HG03135 (cell line): ENCODE measurements around the gene CELSR3.

Source experiments
- ATAC-seq: cut with Tn5 transposase; IDR thresholded peaks from one replicate; pipeline ENCODE4 v1.9.1; 2021; ENCODE audit warnings: mild to moderate bottlenecking, moderate library complexity; ENCODE audit not compliant: unreplicated experiment

Gene CELSR3

GRCh38 chr3:48663489-48664312 lies 1.0 kb upstream of the CELSR3 start:
- peak; percentile 81 for ATAC-seq

DNA sequence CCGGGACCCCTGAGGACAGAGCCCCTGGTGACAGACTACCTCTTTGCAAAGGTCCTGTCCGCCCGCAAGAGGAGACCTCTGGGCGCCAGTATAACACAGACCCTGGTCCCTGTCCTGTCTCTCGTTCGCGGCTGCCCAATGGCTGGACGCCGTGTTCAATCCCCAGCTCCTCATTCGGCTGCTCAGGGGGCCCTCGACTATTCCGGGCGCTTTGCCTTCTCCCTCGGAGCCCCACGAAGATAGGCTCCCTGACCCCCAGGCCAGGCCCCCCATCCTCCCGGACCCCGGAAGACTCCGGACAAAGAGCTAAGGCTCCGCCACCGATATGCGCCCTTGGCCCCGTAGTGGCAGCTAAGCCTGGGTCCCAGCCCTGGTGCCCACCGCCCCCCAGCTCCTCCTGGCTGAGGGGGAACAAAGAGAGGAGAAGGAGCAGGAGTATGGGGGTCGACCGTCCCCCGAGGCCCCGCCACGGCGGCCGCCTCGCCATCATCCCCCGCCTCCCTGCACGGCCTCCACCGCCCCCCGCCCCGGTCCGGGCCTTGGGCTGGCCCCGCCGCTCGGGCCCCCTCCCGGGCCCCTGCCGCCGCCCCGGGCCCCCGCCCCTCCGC lies 437 bp downstream of the CELSR3 start:
- no peak for ATAC-seq

GRCh38 chr3:48661501-48662144 lies 1.1 kb downstream of the CELSR3 start:
- ATAC-seq: no peak

- no peak for ATAC-seq
Measured at GRCh38 chr3:48660800-48661400, 1.8 kb downstream of the CELSR3 start.

DNA sequence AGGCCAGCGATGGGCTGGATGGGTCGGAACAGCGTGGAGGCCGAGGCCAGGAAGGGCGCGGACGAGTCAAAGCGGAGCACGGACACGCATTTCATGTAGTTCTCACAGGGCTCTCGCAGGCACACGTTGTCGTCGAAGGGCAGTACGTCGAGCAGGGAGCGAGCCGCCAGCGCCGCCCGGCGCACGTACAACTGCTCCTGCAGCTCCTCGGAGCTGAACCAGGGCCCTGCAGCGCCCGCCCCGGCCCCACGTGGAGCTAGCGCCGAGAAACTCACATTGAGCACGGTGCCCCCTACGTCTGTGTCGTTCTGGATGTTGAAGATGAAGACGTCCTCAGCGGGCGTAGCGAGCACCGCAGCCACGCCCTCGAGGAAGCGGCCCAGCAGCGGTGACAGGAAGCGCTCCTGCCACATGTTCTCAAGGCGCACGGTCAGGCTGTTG lies 5.8 kb downstream of the CELSR3 start:
- ATAC-seq: no peak

- peak; percentile 60 for ATAC-seq
Measured at GRCh38 chr3:48656061-48656840, 6.4 kb downstream of the CELSR3 start.

DNA sequence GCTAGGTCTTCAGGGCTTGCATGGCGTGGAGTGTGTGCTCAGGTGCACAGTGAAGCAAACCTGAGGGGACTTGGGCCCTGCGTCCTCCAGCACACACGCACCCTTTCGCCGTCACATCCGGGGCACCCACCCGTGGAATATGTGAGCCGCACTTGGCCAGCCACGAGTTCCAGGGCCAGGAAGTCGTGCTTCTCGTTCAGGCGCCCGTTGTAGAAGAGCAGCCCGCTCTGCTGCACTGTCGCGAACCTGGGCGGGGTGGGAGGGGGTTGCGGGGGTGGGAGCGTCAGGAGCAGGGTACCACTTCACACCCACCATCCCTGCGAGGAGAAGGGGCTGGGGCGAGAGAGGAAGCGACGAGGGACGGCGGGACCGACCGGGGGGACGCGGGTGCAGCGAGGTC lies 7.1 kb downstream of the CELSR3 start:
- ATAC-seq: peak; percentile 12

DNA sequence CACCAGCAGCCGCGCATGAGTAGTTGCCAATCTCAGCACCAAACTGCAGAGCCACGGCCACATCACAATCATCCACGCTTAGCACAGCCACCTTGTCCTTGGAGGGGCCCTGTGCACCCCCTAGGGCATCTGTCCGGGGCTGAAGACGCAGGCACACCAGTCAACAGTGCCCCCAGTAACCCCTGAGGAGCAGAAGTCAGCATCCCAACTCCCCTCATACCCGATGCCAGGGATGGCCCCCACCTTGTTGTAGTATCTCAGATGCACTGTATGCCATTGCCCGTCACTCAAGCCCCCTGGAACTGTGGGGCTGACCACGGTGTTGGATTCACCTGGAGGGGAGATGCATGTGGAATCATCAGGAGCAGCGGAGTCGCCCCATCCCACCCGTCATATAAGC lies 7.6 kb downstream of the CELSR3 start:
- no peak for ATAC-seq

DNA sequence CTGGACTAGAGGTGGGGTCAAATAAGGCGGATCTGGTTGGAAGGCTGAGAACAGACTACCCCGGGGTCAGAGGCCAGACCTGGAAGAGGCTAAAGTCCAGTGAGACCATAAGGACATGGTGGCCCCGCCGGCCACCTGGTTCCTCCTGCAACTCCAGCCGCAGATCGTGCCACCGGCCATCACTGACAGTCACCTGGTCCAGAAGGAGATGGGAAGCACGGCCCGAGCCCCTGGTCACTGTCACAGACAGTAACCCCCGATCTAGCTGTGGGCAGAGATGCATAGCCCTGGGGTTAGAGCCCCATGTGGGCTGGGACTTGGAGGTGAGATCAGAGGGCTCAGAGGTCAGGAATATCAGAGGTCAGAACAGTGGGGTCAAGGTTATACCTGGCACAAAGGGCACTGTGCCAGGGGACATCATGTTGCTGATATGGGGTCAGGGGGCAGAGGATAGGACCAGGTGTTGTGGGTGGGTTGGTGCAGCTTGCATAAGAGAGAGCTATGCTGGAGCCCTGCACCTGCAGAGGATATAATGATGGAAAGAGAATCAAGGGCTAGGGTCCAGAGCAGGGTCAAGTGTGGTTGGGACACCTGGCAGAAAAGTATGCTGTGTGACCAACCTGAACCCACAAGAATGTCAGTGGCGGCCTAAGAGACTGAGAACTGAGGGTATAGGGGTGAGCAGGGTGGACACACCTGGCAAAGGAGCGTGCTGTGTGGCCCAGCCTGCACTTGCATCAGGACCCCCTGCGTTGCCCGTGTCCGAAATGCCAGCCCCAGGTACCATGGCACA lies 9.6 kb downstream of the CELSR3 start:
- no peak for ATAC-seq

- no peak for ATAC-seq
Measured at GRCh38 chr3:48651771-48652170, 10.9 kb downstream of the CELSR3 start.

DNA sequence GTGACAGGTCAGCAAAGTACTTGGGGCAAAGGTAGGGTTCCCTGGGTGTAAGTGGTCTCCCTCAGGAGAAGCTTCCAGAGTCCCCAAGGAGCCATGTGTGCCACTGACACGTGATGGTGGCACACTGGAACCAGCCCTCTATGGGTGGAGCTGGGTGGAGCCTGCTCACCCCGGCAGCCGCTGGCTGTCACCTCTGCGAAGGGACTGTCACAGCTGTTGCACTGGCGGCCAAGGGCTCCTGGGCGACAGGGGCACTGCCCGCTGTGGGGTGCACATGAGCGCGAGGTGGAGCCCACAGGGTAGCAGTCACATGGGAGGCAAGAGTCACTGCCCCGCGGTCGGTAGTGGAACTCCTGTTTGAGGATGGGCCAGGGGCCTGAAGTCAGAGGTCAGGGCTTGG lies 12.0 kb downstream of the CELSR3 start:
- ATAC-seq: no peak

GRCh38 chr3:48648188-48648850 lies 14.4 kb downstream of the CELSR3 start:
- no peak for ATAC-seq

DNA sequence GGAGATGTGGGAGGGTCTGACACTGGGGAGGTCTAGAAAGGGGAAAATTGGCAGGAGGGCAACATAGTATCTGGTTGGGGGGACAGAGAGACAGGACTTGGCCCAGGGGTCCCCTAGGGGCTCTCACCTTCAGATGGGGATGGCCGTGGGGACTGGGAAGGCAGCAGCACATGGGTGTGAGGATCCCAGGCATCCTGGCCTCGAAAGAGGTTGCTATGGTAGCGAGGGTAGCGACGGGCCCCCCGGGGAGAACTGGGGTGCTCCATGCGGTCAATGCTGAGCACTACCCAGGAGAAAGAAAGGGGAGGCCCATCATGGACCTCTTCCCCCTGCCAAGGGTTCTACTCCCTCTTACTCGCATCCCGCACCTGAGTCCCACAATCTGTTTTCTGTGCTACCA lies 15.0 kb downstream of the CELSR3 start:
- ATAC-seq: no peak

GRCh38 chr3:48644898-48645760 lies 17.6 kb downstream of the CELSR3 start:
- no peak for ATAC-seq

DNA sequence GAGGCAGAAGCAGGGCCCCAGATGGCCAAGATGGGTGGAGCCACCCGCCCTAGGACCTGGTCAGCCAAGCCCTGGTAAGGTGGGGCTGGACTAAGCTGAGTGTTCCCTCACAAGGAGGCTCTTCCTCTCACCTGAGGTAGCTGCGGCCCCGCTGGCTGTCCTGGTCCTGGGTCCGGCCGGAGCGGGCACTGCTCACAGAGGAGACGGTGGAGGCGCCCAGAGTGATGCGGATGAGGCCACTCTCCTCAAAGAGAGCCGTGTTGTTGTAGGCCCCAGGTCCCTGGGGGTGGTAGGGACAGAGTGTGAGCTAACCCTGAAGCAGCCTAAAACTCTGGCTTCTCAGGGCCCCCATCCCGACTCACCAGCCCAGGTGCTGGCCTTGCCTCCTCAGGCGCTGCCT lies 20.1 kb downstream of the CELSR3 start:
- no peak for ATAC-seq

GRCh38 chr3:48641396-48641795 lies 21.3 kb downstream of the CELSR3 start:
- ATAC-seq: no peak

- no peak for ATAC-seq
Measured at GRCh38 chr3:48639944-48640606, 22.6 kb downstream of the CELSR3 start.

DNA sequence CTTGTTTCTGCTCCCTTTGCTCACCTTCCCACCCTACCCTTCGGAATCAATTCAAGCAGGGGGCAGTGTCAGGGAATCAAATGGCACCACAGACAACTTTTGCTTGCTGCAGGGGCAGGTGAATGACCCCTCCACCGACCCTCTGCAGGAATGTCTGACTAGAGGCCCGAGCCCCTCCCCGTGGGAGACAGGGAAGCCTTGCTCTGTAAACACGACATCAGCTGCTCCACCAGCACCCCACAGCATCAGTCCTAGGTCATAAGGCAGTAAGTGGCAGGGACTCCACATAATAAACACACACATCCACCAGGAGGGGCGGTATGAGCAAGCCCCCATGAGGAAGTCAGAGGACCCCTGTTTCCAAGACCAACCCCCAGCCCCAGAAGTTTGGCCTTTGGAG lies 25.4 kb downstream of the CELSR3 start:
- ATAC-seq: no peak
